ENCODE measurements around the gene KCNN4. TPM values are rescaled to one million over a fixed set of nuclear protein-coding genes. Genes with fewer than 3 reads are reported as not detected.

The KCNN4 gene
- total RNA-seq, 1 experiment from 2014 or later = 45.9 TPM

- BruUV-seq (replicated peaks) = no TSS peak
- POLR2A ChIA-PET = interaction anchor here (1.8 to 3.9 kb wide), 4 partner anchors 12 to 72 kb away, joined by 6 to 30 read pairs (median 16); partner anchors contain the start of genes PLAUR and SMG9
Observed at GRCh38 chr19:43741075-43741825, 39.5 kb downstream of the KCNN4 start.

GRCh38 chr19:43739439-43740235 lies 41.1 kb downstream of the KCNN4 start:
- no TSS peak for BruUV-seq (replicated peaks)
- intact Hi-C loops (cut with micrococcal nuclease) = no loop called here
- CTCF ChIA-PET = interaction anchor here (0.6 to 2.3 kb wide), 8 partner anchors 13 to 212 kb away, joined by 3 to 7 read pairs (median 4); partner anchors contain the start of gene SMG9
- Mint-ChIP-seq H3K4me1 (ENCODE audit: insufficient read depth, unreplicated experiment) (peaks cover 27% of the 10 kb centered on the region), H3K4me3 (ENCODE audit: unreplicated experiment) (peak overlapping the region; percentile 43), H3K9me3 (ENCODE audit: unreplicated experiment) (no peaks in the 10 kb centered on the region), H3K27me3 (ENCODE audit: insufficient read depth, unreplicated experiment) (no peaks in the 10 kb centered on the region), H3K27ac (ENCODE audit: low read depth, unreplicated experiment) (peak overlapping the region; percentile 94), H3K36me3 (ENCODE audit: insufficient read depth, unreplicated experiment) (peaks cover 83% of the 10 kb centered on the region)
- no peak for TF ChIP-seq CTCF (IDR thresholded peaks at IDR 0.05; ENCODE audit: unreplicated experiment)
- POLR2A ChIA-PET = interaction anchor here (0.6 to 3.9 kb wide), 9 partner anchors 14 to 264 kb away, joined by 3 to 30 read pairs (median 6); partner anchors contain the start of genes PLAUR and SMG9
- DNase-seq (ENCODE audit: unreplicated experiment) = peak; percentile 76

More at GRCh38 chr19:43741075-43741825, 39.5 kb downstream of the KCNN4 start:
- no peak for TF ChIP-seq CTCF (IDR thresholded peaks at IDR 0.05; ENCODE audit: unreplicated experiment)
- CTCF ChIA-PET = interaction anchor here (0.6 to 1.6 kb wide), 2 partner anchors 54 to 73 kb away, joined by 4 to 7 read pairs; no protein-coding TSS in a partner anchor
- H3K9me3 Mint-ChIP-seq (ENCODE audit: unreplicated experiment) = no peaks in the 10 kb centered on the region
- H3K4me1 Mint-ChIP-seq (ENCODE audit: insufficient read depth, unreplicated experiment) = peaks cover 32% of the 10 kb centered on the region
- H3K27ac Mint-ChIP-seq (ENCODE audit: low read depth, unreplicated experiment) = peak overlapping the region; percentile 94
- H3K27me3 Mint-ChIP-seq (ENCODE audit: insufficient read depth, unreplicated experiment) = no peaks in the 10 kb centered on the region
- H3K36me3 Mint-ChIP-seq (ENCODE audit: insufficient read depth, unreplicated experiment) = peaks cover 85% of the 10 kb centered on the region
- no peak overlapping the region for H3K4me3 Mint-ChIP-seq (ENCODE audit: unreplicated experiment)
- DNase-seq (ENCODE audit: unreplicated experiment) = no peak
- intact Hi-C loops (cut with micrococcal nuclease) = no loop called here

GRCh38 chr19:43738780-43739211 lies 42.0 kb downstream of the KCNN4 start:
- ChIA-PET POLR2A (interaction anchor here (0.7 to 3.9 kb wide), 6 partner anchors 13 to 69 kb away, joined by 3 to 30 read pairs (median 10); partner anchors contain the start of genes PLAUR and SMG9), CTCF (interaction anchor here (2.3 kb wide), 1 partner anchor 72 kb away, joined by 7 read pairs; no protein-coding TSS in a partner anchor)
- Mint-ChIP-seq H3K27ac (ENCODE audit: low read depth, unreplicated experiment) (peak overlapping the region; percentile 94), H3K4me3 (ENCODE audit: unreplicated experiment) (peak overlapping the region; percentile 43), H3K27me3 (ENCODE audit: insufficient read depth, unreplicated experiment) (no peaks in the 10 kb centered on the region), H3K4me1 (ENCODE audit: insufficient read depth, unreplicated experiment) (peaks cover 27% of the 10 kb centered on the region), H3K9me3 (ENCODE audit: unreplicated experiment) (no peaks in the 10 kb centered on the region), H3K36me3 (ENCODE audit: insufficient read depth, unreplicated experiment) (peaks cover 83% of the 10 kb centered on the region)
- no TSS peak for BruUV-seq (replicated peaks)
- no peak for TF ChIP-seq CTCF (IDR thresholded peaks at IDR 0.05; ENCODE audit: unreplicated experiment)
- intact Hi-C loops (cut with micrococcal nuclease) = no loop called here
- no peak for DNase-seq (ENCODE audit: unreplicated experiment)
